Astrocyte of the cerebellum (primary cell): ENCODE data around the gene SPNS2.

Source experiments
- DNase-seq: peaks from one replicate; pipeline ENCODE4 v3.0.0-alpha.2; 2011; ENCODE audit warnings: low read depth
- H3K4me3 ChIP-seq: 2 replicates; pipeline ENCODE4 v1.5.1; 2011; ENCODE audit warnings: mild to moderate bottlenecking, low read depth, low read length, moderate library complexity
- CTCF ChIP-seq: IDR thresholded peaks from 2 replicates; pipeline ENCODE4 v1.5.1; 2012; ENCODE audit warnings: low read length, low read depth, moderate library complexity, mild to moderate bottlenecking; ENCODE audit errors: missing control alignments
- in situ Hi-C: cut with HindIII; loops from 2 replicates; pipeline ENCODE4 v1.10.0; 2017; ENCODE audit warnings: low sequenced_read_pairs

The SPNS2 gene

GRCh38 chr17:4533523-4534504, 35.1 kb downstream of the SPNS2 start:
- no peak for DNase-seq
- in situ Hi-C loops: no loop called here
- no peak overlapping the region for H3K4me3 ChIP-seq
- no peak for TF ChIP-seq CTCF

GRCh38 chr17:4534515-4534914, 35.8 kb downstream of the SPNS2 start:
- TF ChIP-seq CTCF: no peak
- no peak for DNase-seq
- no peak overlapping the region for H3K4me3 ChIP-seq
- in situ Hi-C loops: no loop called here

GRCh38 chr17:4534928-4535666, 36.4 kb downstream of the SPNS2 start:
- no peak for TF ChIP-seq CTCF
- in situ Hi-C loops: loop anchor here (5.0 kb wide), 1 partner anchor 77 kb away; no protein-coding TSS in a partner anchor
- H3K4me3 ChIP-seq: no peak overlapping the region
- DNase-seq: no peak

- TF ChIP-seq CTCF: no peak
- in situ Hi-C loops: loop anchor here (5.0 kb wide), 1 partner anchor 77 kb away; no protein-coding TSS in a partner anchor
- no peak overlapping the region for H3K4me3 ChIP-seq
- DNase-seq: no peak
These were observed 37.1 kb downstream of the SPNS2 start for GRCh38 chr17:4535667-4536258.

- TF ChIP-seq CTCF: no peak
- in situ Hi-C loops: loop anchor here (5.0 kb wide), 1 partner anchor 76 kb away; no protein-coding TSS in a partner anchor
- DNase-seq: no peak
- H3K4me3 ChIP-seq: no peak overlapping the region
These were observed 37.6 kb downstream of the SPNS2 start for GRCh38 chr17:4536259-4536741.
